SKM-1 (cell line): ENCODE results near the gene THBD.

ENCODE experiments used
- DNase-seq: peaks from one replicate; lab custom pipeline; 2025; ENCODE audit not compliant: unreplicated experiment; lab: John Stamatoyannopoulos, UW

The THBD gene

GRCh38 chr20:23017516-23017915 is 32.0 kb downstream of the THBD start:
- no peak for DNase-seq

- DNase-seq: no peak
These were observed 36.0 kb downstream of the THBD start for GRCh38 chr20:23013429-23013828.

GRCh38 chr20:23011008-23011721 is 38.3 kb downstream of the THBD start:
- DNase-seq: no peak

GRCh38 chr20:23010096-23010495 is 39.4 kb downstream of the THBD start:
- no peak for DNase-seq

GRCh38 chr20:23009636-23010035 is 39.8 kb downstream of the THBD start:
- DNase-seq: no peak

GRCh38 chr20:23008667-23009066 is 40.8 kb downstream of the THBD start:
- DNase-seq: no peak

GRCh38 chr20:23007886-23008655 is 41.4 kb downstream of the THBD start:
- no peak for DNase-seq

- DNase-seq: no peak
These were observed 42.0 kb downstream of the THBD start for GRCh38 chr20:23007462-23007861.

GRCh38 chr20:23005776-23006175 is 43.7 kb downstream of the THBD start:
- DNase-seq: peak; percentile 44

- no peak for DNase-seq
These were observed 45.5 kb downstream of the THBD start for GRCh38 chr20:23003881-23004460.

GRCh38 chr20:23003077-23003635 is 46.3 kb downstream of the THBD start:
- DNase-seq: no peak

- DNase-seq: peak; percentile 26
These were observed 47.2 kb downstream of the THBD start for GRCh38 chr20:23002276-23002675.

GRCh38 chr20:23000232-23000947 is 49.1 kb downstream of the THBD start:
- DNase-seq: no peak

- DNase-seq: no peak
These were observed 49.7 kb downstream of the THBD start for GRCh38 chr20:22999756-23000155.

GRCh38 chr20:22998476-22998875 is 51.0 kb downstream of the THBD start:
- no peak for DNase-seq

- DNase-seq: no peak
These were observed 53.5 kb downstream of the THBD start for GRCh38 chr20:22995923-22996322.
